Bronchial epithelial cell (primary cell): Measurements from ENCODE around the gene NCOA4. TPM values are rescaled to one million over a fixed set of nuclear protein-coding genes. Genes with fewer than 3 reads are reported as not detected.

Experiments
- DNase-seq: peaks from one replicate; pipeline ENCODE4 v3.0.0-alpha.2; 2010; ENCODE audit warnings: low read depth
- FAIRE-seq: peaks from 2 replicates; lab custom pipeline; 2011; peaks lifted over from hg19 to GRCh38; lab: Jason Lieb, UNC
- H3K27me3 ChIP-seq: 2 replicates; pipeline ENCODE4 v1.5.1; 2011; ENCODE audit warnings: low read length; ENCODE audit not compliant: control insufficient read depth, insufficient read depth
- H3K36me3 ChIP-seq: 2 replicates; pipeline ENCODE4 v1.5.1; 2011; ENCODE audit warnings: low read length; ENCODE audit not compliant: control insufficient read depth, insufficient read depth
- H3K4me3 ChIP-seq: 2 replicates; pipeline ENCODE4 v1.5.1; 2011; ENCODE audit warnings: mild to moderate bottlenecking, low read depth, low read length, control low read depth
- CTCF ChIP-seq: IDR thresholded peaks from 2 replicates; pipeline ENCODE4 v1.5.1; 2011; ENCODE audit warnings: mild to moderate bottlenecking, moderate library complexity, low read length, control low read depth, inconsistent platforms; ENCODE audit not compliant: insufficient read depth, severe bottlenecking
- total RNA-seq: library from RNA; depleted of rRNA; stranded (reverse); fragments of >200 nt; gene quantifications from 2 replicates; pipeline ENCODE4 v1.2.1, GENCODE V29; 2014

NCOA4 gene
- total RNA-seq, 1 donor from 2014 or later = 150 TPM

- no peak overlapping the region for H3K4me3 ChIP-seq
- no peaks in the 10 kb centered on the region for H3K36me3 ChIP-seq
- DNase-seq (no peak), FAIRE-seq (no peak)
- no peak for TF ChIP-seq CTCF
- no peaks in the 10 kb centered on the region for H3K27me3 ChIP-seq
Measured at GRCh38 chr10:46026106-46026505, 4.3 kb downstream of the NCOA4 start.

GRCh38 chr10:46025406-46025805 is 5.0 kb downstream of the NCOA4 start:
- no peak overlapping the region for H3K4me3 ChIP-seq
- no peaks in the 10 kb centered on the region for H3K36me3 ChIP-seq
- TF ChIP-seq CTCF = no peak
- no peaks in the 10 kb centered on the region for H3K27me3 ChIP-seq
- FAIRE-seq = no peak
- DNase-seq = no peak

GRCh38 chr10:46024948-46025347 is 5.5 kb downstream of the NCOA4 start:
- TF ChIP-seq CTCF = no peak
- FAIRE-seq = no peak
- Histone ChIP-seq H3K4me3 (no peak overlapping the region), H3K27me3 (no peaks in the 10 kb centered on the region), H3K36me3 (no peaks in the 10 kb centered on the region)
- no peak for DNase-seq

GRCh38 chr10:46022978-46023702 is 7.3 kb downstream of the NCOA4 start:
- DNase-seq (peak; percentile 81), FAIRE-seq (no peak)
- H3K4me3 ChIP-seq = peak overlapping the region; percentile 61

GRCh38 chr10:46020344-46020657 is 10.1 kb downstream of the NCOA4 start:
- FAIRE-seq (no peak), DNase-seq (no peak)
- Histone ChIP-seq H3K27me3 (no peaks in the 10 kb centered on the region), H3K4me3 (no peak overlapping the region), H3K36me3 (peaks cover 4% of the 10 kb centered on the region)
- TF ChIP-seq CTCF = no peak

More at GRCh38 chr10:46022978-46023702, 7.3 kb downstream of the NCOA4 start:
- H3K27me3 ChIP-seq = no peaks in the 10 kb centered on the region
- H3K36me3 ChIP-seq = no peaks in the 10 kb centered on the region
- TF ChIP-seq CTCF = no peak
